Trophoblast cell (in vitro differentiated cells and primary cell): ENCODE results near the gene BUB1.
"Not testable (repeated sequence)": the region's sequence is repeated elsewhere in the genome, so short reads cannot be mapped to it uniquely, and the experiment has no call there.

Experiments used
- DNase-seq, 2 donors: peaks; one replicate each; pipeline ENCODE4 v3.0.0-alpha.2; 2016
- H2AFZ ChIP-seq: 2 replicates; pipeline ENCODE4 v1.6.1; 2013; ENCODE audit warnings: low read length, moderate library complexity, mild to moderate bottlenecking; ENCODE audit not compliant: insufficient read depth, poor library complexity
- H2AK5ac ChIP-seq: 2 replicates; pipeline ENCODE4 v1.6.1; 2013; ENCODE audit warnings: mild to moderate bottlenecking, low read length
- H2BK120ac ChIP-seq: 2 replicates; pipeline ENCODE4 v1.6.1; 2013; ENCODE audit warnings: low read length, mild to moderate bottlenecking, moderate library complexity; ENCODE audit not compliant: insufficient read depth, poor library complexity
- H2BK12ac ChIP-seq: 2 replicates; pipeline ENCODE4 v1.6.1; 2013; ENCODE audit warnings: mild to moderate bottlenecking, low read length, moderate library complexity
- H2BK5ac ChIP-seq: 2 replicates; pipeline ENCODE4 v1.6.1; 2013; ENCODE audit warnings: low read length, low read depth, moderate library complexity, mild to moderate bottlenecking; ENCODE audit not compliant: poor library complexity
- H3K14ac ChIP-seq: 2 replicates; pipeline ENCODE4 v1.6.1; 2013; ENCODE audit warnings: mild to moderate bottlenecking, low read length
- H3K18ac ChIP-seq: 2 replicates; pipeline ENCODE4 v1.6.1; 2013; ENCODE audit warnings: mild to moderate bottlenecking, low read length
- H3K23ac ChIP-seq: 2 replicates; pipeline ENCODE4 v1.6.1; 2013; ENCODE audit warnings: low read length
- H3K27ac ChIP-seq: 2 replicates; pipeline ENCODE4 v1.5.1; 2013; ENCODE audit warnings: low read depth, mild to moderate bottlenecking, inconsistent platforms, low read length, moderate library complexity
- H3K27me3 ChIP-seq: 2 replicates; pipeline ENCODE4 v1.6.1; 2013; ENCODE audit warnings: inconsistent platforms, mild to moderate bottlenecking, low read length, moderate library complexity; ENCODE audit not compliant: insufficient read depth
- H3K36me3 ChIP-seq, 2 experiments: 1 replicate in 1 of 2; 2 replicates in 1 of 2; pipeline ENCODE4 v1.6.1; 2013; ENCODE audit warnings: low read length in 2 of 2, mild to moderate bottlenecking in 2 of 2, moderate library complexity in 1 of 2; ENCODE audit not compliant: insufficient read depth in 2 of 2, control insufficient read depth in 1 of 2
- H3K4ac ChIP-seq: 2 replicates; pipeline ENCODE4 v1.6.1; 2013; ENCODE audit warnings: low read depth, mild to moderate bottlenecking, low read length, moderate library complexity
- H3K4me1 ChIP-seq, 2 experiments: 1 replicate in 1 of 2; 2 replicates in 1 of 2; pipeline ENCODE4 v1.6.1; 2013; ENCODE audit warnings: low read length in 2 of 2, mild to moderate bottlenecking in 2 of 2, moderate library complexity in 1 of 2; ENCODE audit not compliant: insufficient read depth in 2 of 2, control insufficient read depth in 1 of 2
- H3K4me2 ChIP-seq: 2 replicates; pipeline ENCODE4 v1.6.1; 2013; ENCODE audit warnings: inconsistent platforms, mild to moderate bottlenecking, low read length, moderate library complexity
- H3K4me3 ChIP-seq: 2 replicates; pipeline ENCODE4 v1.5.1; 2013; ENCODE audit warnings: mild to moderate bottlenecking, low read depth, low read length, inconsistent platforms
- H3K79me1 ChIP-seq: one replicate; pipeline ENCODE4 v1.6.1; 2013; ENCODE audit warnings: low read length
- H3K79me2 ChIP-seq: 2 replicates; pipeline ENCODE4 v1.6.1; 2013; ENCODE audit warnings: low read length, mild to moderate bottlenecking; ENCODE audit not compliant: control insufficient read depth, insufficient read depth, poor library complexity
- H3K9ac ChIP-seq: 2 replicates; pipeline ENCODE4 v1.6.1; 2013; ENCODE audit warnings: mild to moderate bottlenecking, low read length
- H3K9me3 ChIP-seq: 2 replicates; pipeline ENCODE4 v1.6.1; 2013; ENCODE audit warnings: low read depth, mild to moderate bottlenecking, control low read depth, inconsistent platforms, low read length; ENCODE audit not compliant: insufficient read depth
- H4K12ac ChIP-seq: 2 replicates; pipeline ENCODE4 v1.6.1; 2013; ENCODE audit warnings: low read depth, mild to moderate bottlenecking, low read length, moderate library complexity
- H4K8ac ChIP-seq: 2 replicates; pipeline ENCODE4 v1.6.1; 2013; ENCODE audit warnings: low read depth, mild to moderate bottlenecking, low read length, moderate library complexity
- H4K91ac ChIP-seq: one replicate; pipeline ENCODE4 v1.6.1; 2013; ENCODE audit warnings: low read depth, mild to moderate bottlenecking, low read length, moderate library complexity
- WGBS: extraction: QIAGEN DNeasy Blood & Tissue Kit; methylation state at CpG from one replicate; pipeline ENCODE4 v1.1.7; 2013; ENCODE audit warnings: missing lambda C conversion rate; ENCODE audit not compliant: insufficient read length, insufficient coverage; ENCODE audit errors: extremely low coverage; 5-methylcytosine and 5-hydroxymethylcytosine counted together

The BUB1 gene

DNA sequence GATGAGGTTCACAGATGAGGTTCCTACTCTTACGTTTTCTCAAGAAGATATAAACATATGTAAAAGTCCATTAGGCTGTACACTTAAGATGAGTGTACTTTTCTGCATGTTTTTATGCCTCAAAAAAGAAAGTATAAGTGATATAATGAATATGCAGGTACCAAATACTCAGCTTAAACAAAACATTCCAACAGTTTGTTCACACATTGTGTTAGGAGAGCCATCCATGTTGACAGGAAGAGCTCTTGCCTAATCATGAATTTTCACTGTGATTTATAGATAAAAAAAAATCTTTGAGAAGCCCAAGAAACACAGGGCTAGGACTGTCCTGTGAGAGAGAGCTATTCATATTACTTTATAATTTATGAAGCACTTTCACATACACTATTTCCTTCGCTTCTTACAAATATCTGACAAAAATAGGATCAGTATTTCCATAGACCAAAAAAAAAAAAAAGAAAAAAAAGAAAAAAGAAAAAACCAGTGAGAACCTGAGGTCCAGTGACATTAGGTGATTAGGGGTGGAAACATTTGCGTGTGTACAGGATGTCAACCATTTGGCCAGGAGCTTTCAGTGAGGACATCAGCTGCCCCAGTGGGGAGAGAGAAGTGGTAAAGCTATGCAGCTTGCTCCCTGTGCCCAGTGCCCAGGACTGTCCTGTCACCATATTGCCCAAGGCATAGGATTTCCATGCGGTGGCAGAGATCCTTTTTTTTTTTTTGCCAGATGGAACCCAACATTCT lies 38.7 kb downstream of the BUB1 start:
- Histone ChIP-seq H3K9ac (no peak overlapping the region), H3K18ac (no peak overlapping the region), H2AK5ac (no peak overlapping the region), H3K36me3 (peaks cover 10 to 18% of the 10 kb centered on the region in 2 experiments), H3K23ac (no peak overlapping the region), H3K27ac (no peak overlapping the region), H3K4ac (no peak overlapping the region), H3K4me2 (no peak overlapping the region), H3K9me3 (no peaks in the 10 kb centered on the region), H3K4me3 (no peak overlapping the region), H3K14ac (no peak overlapping the region), H3K27me3 (no peaks in the 10 kb centered on the region), H2AFZ (no peak overlapping the region), H4K12ac (no peak overlapping the region), H3K79me1 (no peaks in the 10 kb centered on the region), H2BK5ac (no peak overlapping the region), H3K79me2 (no peaks in the 10 kb centered on the region), H4K8ac (no peak overlapping the region), H3K4me1 (no peaks in the 10 kb centered on the region), H4K91ac (no peak overlapping the region), H2BK12ac (no peak overlapping the region), H2BK120ac (no peak overlapping the region)
- peak in 1 of 2 donors; percentile 20 for DNase-seq
- WGBS: no CpG with 5 or more reads among the region's 4 CpGs

- H2BK12ac ChIP-seq: no peak overlapping the region
- no peak overlapping the region for H3K4me2 ChIP-seq
- H2BK5ac ChIP-seq: no peak overlapping the region
- DNase-seq: no peak
- no peak overlapping the region for H3K18ac ChIP-seq
- H3K4me3 ChIP-seq: no peak overlapping the region
- no peaks in the 10 kb centered on the region for H3K79me2 ChIP-seq
- H3K79me1 ChIP-seq: no peaks in the 10 kb centered on the region
- H3K4ac ChIP-seq: no peak overlapping the region
- H4K91ac ChIP-seq: no peak overlapping the region
- H3K9me3 ChIP-seq: no peaks in the 10 kb centered on the region
- no peak overlapping the region for H2AFZ ChIP-seq
- no peak overlapping the region for H4K8ac ChIP-seq
- no peak overlapping the region for H2BK120ac ChIP-seq
- no peak overlapping the region for H2AK5ac ChIP-seq
- H3K27me3 ChIP-seq: no peaks in the 10 kb centered on the region
- H3K14ac ChIP-seq: no peak overlapping the region
- H3K27ac ChIP-seq: no peak overlapping the region
- no peak overlapping the region for H3K23ac ChIP-seq
- peaks cover 10 to 17% of the 10 kb centered on the region in 2 experiments for H3K36me3 ChIP-seq
- no CpG with 5 or more reads among the region's 1 CpG for WGBS
- H3K9ac ChIP-seq: no peak overlapping the region
- no peak overlapping the region for H4K12ac ChIP-seq
- H3K4me1 ChIP-seq: no peaks in the 10 kb centered on the region
Measured at GRCh38 chr2:110638004-110638403, 39.9 kb downstream of the BUB1 start.

DNA sequence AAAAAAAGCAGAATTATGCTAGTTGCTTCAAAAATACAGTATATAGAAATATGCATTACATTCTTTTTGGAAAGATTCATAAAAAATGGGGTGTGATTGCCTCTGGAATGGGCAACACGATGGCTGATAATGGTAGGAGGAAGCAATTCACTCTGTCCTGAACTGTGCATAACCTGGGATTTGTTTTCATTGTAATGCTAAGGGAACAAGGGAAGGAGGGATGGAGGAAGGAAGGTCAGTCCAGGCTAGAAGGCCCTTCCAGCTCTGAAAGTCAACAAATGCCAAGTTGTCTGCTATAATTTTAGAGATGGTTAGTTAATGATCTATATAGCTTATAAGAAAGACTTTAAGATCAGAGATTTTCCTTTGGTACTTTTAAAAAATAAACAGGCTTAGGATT lies 40.8 kb downstream of the BUB1 start:
- H2BK5ac ChIP-seq: no peak overlapping the region
- no peak overlapping the region for H3K23ac ChIP-seq
- H3K9ac ChIP-seq: no peak overlapping the region
- no CpG with 5 or more reads among the region's 1 CpG for WGBS
- H2BK120ac ChIP-seq: no peak overlapping the region
- no peaks in the 10 kb centered on the region for H3K79me2 ChIP-seq
- H3K4ac ChIP-seq: no peak overlapping the region
- H4K91ac ChIP-seq: no peak overlapping the region
- H3K4me3 ChIP-seq: no peak overlapping the region
- H2AFZ ChIP-seq: no peak overlapping the region
- no peak overlapping the region for H4K12ac ChIP-seq
- H4K8ac ChIP-seq: no peak overlapping the region
- H3K14ac ChIP-seq: no peak overlapping the region
- H3K36me3 ChIP-seq: peaks cover 8 to 16% of the 10 kb centered on the region in 2 experiments
- no peak overlapping the region for H3K27ac ChIP-seq
- no peak overlapping the region for H3K4me2 ChIP-seq
- no peaks in the 10 kb centered on the region for H3K9me3 ChIP-seq
- no peak overlapping the region for H2BK12ac ChIP-seq
- no peaks in the 10 kb centered on the region for H3K4me1 ChIP-seq
- H2AK5ac ChIP-seq: no peak overlapping the region
- no peak overlapping the region for H3K18ac ChIP-seq
- no peak for DNase-seq
- no peaks in the 10 kb centered on the region for H3K79me1 ChIP-seq
- H3K27me3 ChIP-seq: no peaks in the 10 kb centered on the region

GRCh38 chr2:110635949-110636628 lies 41.8 kb downstream of the BUB1 start:
- not testable (repeated sequence) for H4K8ac ChIP-seq, H3K4me1 ChIP-seq, H3K4me2 ChIP-seq, H4K91ac ChIP-seq, H2BK120ac ChIP-seq, H2AK5ac ChIP-seq, H3K18ac ChIP-seq, H3K4ac ChIP-seq, H3K27ac ChIP-seq, DNase-seq, H3K14ac ChIP-seq, H3K4me3 ChIP-seq, H3K79me1 ChIP-seq, H2AFZ ChIP-seq, H3K23ac ChIP-seq, H3K27me3 ChIP-seq, H3K79me2 ChIP-seq, H2BK12ac ChIP-seq, H3K9ac ChIP-seq, H4K12ac ChIP-seq, H3K9me3 ChIP-seq, H2BK5ac ChIP-seq
- peaks cover 8 to 13% of the 10 kb centered on the region in 2 experiments for H3K36me3 ChIP-seq
- WGBS: no CpG with 5 or more reads among the region's 4 CpGs
